Aorta (tissue), 5 donors: ENCODE measurements around the gene CLEC4D. TPM values are rescaled to one million over a fixed set of nuclear protein-coding genes. Genes with fewer than 3 reads are reported as not detected.
"Not testable (repeated sequence)": the region's sequence is repeated elsewhere in the genome, so short reads cannot be mapped to it uniquely, and the experiment has no call there.

Source experiments
- ATAC-seq: fragments of 200-7000 bp; cut with Tn5 transposase; one replicate; pipeline ENCODE4 v1.9.1; 2022; ENCODE audit warnings: moderate library complexity; ENCODE audit not compliant: low FRiP score
- DNase-seq, 2 donors: peaks; one replicate each; pipeline ENCODE4 v3.0.0-alpha.2; 2020
- H3K27ac ChIP-seq, 2 donors: one replicate each; pipeline ENCODE4 v1.5.1; 2013; ENCODE audit warnings: low read length in 2 of 2, mild to moderate bottlenecking in 2 of 2, moderate library complexity in 2 of 2, control low read depth in 1 of 2, inconsistent platforms in 1 of 2, low read depth in 1 of 2
- H3K27me3 ChIP-seq, 2 donors: one replicate each; pipeline ENCODE4 v1.6.1; 2013; ENCODE audit warnings: control low read depth in 1 of 2, low read length in 1 of 2, mild to moderate bottlenecking in 1 of 2, moderate library complexity in 1 of 2; ENCODE audit not compliant: insufficient read depth in 2 of 2, control insufficient read depth in 1 of 2
- H3K36me3 ChIP-seq, 2 donors: one replicate each; pipeline ENCODE4 v1.6.1; 2013; ENCODE audit warnings: control low read depth in 1 of 2, low read length in 1 of 2, mild to moderate bottlenecking in 1 of 2; ENCODE audit not compliant: insufficient read depth in 2 of 2, control insufficient read depth in 1 of 2
- H3K4me1 ChIP-seq, 2 donors: one replicate each; pipeline ENCODE4 v1.6.1; 2013; ENCODE audit warnings: low read length in 2 of 2, control low read depth in 1 of 2, mild to moderate bottlenecking in 1 of 2, moderate library complexity in 1 of 2; ENCODE audit not compliant: insufficient read depth in 2 of 2, control insufficient read depth in 1 of 2
- H3K4me3 ChIP-seq, 2 donors: one replicate each; pipeline ENCODE4 v1.5.1; 2013; ENCODE audit warnings: low read length in 2 of 2, control low read depth in 1 of 2, mild to moderate bottlenecking in 1 of 2
- H3K9me3 ChIP-seq: one replicate; pipeline ENCODE4 v1.6.1; 2013; ENCODE audit warnings: mild to moderate bottlenecking, low read length; ENCODE audit not compliant: control insufficient read depth
- WGBS, 2 donors: extraction: QIAGEN DNeasy Blood & Tissue Kit; methylation state at CpG; one replicate each; pipeline ENCODE4 v1.1.7; 2013; 5-methylcytosine and 5-hydroxymethylcytosine counted together
- intact Hi-C, 2 donors: fragments of 100-400 bp; cut with DNase I; formaldehyde crosslinking; loops; one replicate each; pipeline versions ENCODE4 v1.14.2 to v1.15.0; 2022
- polyA plus RNA-seq, 2 donors: library from polyadenylated mRNA; stranded (reverse); fragments of 200-250 nt; gene quantifications; one replicate each; pipeline ENCODE4 v1.2.3, GENCODE V29; 2013
- total RNA-seq, 2 donors: library from RNA; stranded (reverse); fragmentation: NEBNext Ultra II Directional; extraction: Animal tissue kit (Norgen Biotek cat#: 25700); gene quantifications; one replicate each; pipeline ENCODE4 v1.2.1, GENCODE V29; 2021
- donor health status: healthy with polysubstance abuse.
- donor health status: Bipolar disorder and iron deficiency.
- donor health status: DM: no; HTN: no; CAD: no.
- donor health status: DM: no; HTN: no; CAD: no.
- donor health status: DM: yes; HTN: yes; CAD: no.

CLEC4D gene
- total and polyA plus RNA-seq, 4 donors = 0.10 to 2.0 (median 1.4) TPM; not detected in 1

DNA sequence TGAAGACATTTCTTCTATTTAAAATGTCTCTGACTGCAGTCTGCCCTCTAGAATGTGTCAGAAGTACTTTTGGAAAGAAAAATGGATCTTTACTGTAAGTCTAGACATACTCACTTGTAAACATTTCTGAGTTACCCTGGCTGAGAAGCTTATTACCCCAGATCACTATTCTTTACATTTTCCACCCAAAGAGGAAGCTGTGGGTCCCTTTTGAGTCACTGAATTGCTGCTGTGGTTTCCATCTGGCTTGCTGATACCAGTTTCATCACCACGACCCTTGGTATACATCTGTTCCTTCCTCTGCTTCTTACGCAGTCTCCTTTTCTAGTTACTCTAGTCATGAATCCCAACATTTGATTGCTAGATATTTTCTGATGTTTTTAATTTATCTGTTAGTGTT lies 20.2 kb upstream of the CLEC4D start:
- Histone ChIP-seq H3K27ac (no peak overlapping the region), H3K9me3 (no peaks in the 10 kb centered on the region), H3K4me1 (no peaks in the 10 kb centered on the region), H3K4me3 (no peak overlapping the region), H3K27me3 (no peaks in the 10 kb centered on the region), H3K36me3 (no peaks in the 10 kb centered on the region)
- 39 to 43% methylated on average over 2 of the region's 2 CpGs for WGBS, 2 donors
- ATAC-seq (no peak), DNase-seq (no peak)
- intact Hi-C loops = no loop called here

DNA sequence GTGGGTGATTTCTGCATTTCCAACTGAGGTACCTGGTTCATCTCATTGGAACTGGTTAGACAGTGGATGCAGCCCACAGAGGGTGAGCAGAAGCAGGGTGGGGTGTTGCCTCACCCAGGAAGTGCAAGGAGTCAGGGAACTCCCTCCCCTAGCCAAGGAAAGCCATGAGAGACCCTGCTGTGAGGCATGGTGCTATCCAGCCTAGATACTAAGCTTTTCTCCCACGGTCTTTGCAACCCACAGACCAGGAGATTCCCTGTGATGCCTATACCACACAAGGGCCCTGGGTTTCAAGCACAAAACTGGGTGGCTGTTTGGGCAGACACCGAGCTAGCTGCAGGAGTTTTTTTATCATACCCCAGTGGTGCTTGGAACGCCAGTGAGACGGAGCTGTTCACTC lies 17.6 kb upstream of the CLEC4D start:
- H3K4me3 ChIP-seq, DNase-seq, H3K27ac ChIP-seq, H3K36me3 ChIP-seq, H3K9me3 ChIP-seq, H3K4me1 ChIP-seq, H3K27me3 ChIP-seq, ATAC-seq, intact Hi-C loops: not testable (repeated sequence)
- WGBS, 2 donors = 77 to 86% methylated on average over 4 of the region's 4 CpGs

DNA sequence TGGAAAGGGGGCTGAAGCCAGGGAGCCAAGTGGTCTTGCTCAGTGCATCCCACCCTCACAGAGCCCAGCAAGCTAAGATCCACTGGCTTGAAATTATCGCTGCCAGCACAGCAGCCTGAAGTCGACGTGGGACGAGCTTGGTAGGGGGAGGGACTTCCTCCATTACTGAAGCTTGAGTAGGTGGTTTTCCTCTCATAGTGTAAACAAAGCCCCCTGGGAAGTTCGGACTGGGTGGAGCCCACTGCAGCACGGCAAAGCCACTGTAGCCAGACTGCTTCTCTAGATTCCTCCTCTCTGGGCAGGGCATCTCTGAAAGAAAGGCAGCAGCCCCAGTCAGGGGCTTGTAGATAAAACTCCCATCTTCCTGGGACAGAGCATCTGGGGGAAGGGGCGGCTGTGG lies 17.2 kb upstream of the CLEC4D start:
- H3K4me1 ChIP-seq, H3K36me3 ChIP-seq, H3K9me3 ChIP-seq, H3K4me3 ChIP-seq, DNase-seq, ATAC-seq, H3K27ac ChIP-seq, H3K27me3 ChIP-seq, intact Hi-C loops: not testable (repeated sequence)
- 56 to 59% methylated on average over 7 of the region's 7 CpGs for WGBS, 2 donors

DNA sequence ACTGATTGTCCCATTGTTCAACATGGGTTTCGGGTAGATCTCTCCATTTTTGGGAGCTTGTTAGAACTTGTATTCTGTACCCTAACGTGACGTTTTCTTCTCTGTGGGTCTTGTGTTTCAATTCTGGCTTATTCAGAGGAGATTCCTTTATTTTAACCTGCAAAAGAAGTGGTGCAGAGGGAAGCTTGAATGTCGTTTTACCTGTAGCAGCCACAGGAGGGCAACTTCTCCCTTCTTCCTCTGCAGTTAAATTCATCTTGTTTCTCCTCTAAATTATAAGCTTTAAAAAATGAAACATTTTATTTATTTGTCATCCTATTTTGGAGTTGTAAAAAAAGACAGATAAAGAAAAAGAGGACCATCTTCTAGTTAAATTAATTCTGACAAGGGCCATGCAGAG lies 13.7 kb upstream of the CLEC4D start:
- no peak overlapping the region for H3K4me3 ChIP-seq
- 35 to 40% methylated on average over 4 of the region's 4 CpGs for WGBS, 2 donors
- no peaks in the 10 kb centered on the region for H3K27me3 ChIP-seq
- DNase-seq (no peak), ATAC-seq (no peak)
- intact Hi-C loops = no loop called here
- no peaks in the 10 kb centered on the region for H3K36me3 ChIP-seq
- no peaks in the 10 kb centered on the region for H3K4me1 ChIP-seq
- no peak overlapping the region for H3K27ac ChIP-seq
- H3K9me3 ChIP-seq = no peaks in the 10 kb centered on the region

DNA sequence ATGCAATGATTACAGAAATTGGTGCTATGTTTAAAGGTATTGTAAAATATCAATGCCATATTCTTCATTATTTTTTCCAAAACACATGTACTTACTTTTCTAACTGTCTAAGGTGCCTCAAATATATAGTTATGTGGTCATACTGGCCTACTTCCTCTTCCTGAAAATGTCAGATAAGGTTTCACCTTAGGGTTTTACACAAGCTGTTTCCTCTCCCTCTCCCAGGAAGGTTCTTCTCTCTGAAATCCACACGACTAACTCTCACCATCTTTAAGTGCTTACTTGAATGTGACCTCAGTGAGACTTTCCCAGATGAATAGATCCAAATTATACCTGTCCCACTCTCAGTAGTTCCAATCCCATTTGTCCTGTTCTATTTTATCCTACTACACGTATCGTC lies 11.6 kb upstream of the CLEC4D start:
- no peaks in the 10 kb centered on the region for H3K36me3 ChIP-seq
- no peak overlapping the region for H3K27ac ChIP-seq
- no peaks in the 10 kb centered on the region for H3K9me3 ChIP-seq
- H3K27me3 ChIP-seq = no peaks in the 10 kb centered on the region
- ATAC-seq = no peak
- H3K4me1 ChIP-seq = no peaks in the 10 kb centered on the region
- intact Hi-C loops = no loop called here
- no peak for DNase-seq
- H3K4me3 ChIP-seq = no peak overlapping the region
- 69 to 71% methylated on average over 3 of the region's 3 CpGs for WGBS, 2 donors

DNA sequence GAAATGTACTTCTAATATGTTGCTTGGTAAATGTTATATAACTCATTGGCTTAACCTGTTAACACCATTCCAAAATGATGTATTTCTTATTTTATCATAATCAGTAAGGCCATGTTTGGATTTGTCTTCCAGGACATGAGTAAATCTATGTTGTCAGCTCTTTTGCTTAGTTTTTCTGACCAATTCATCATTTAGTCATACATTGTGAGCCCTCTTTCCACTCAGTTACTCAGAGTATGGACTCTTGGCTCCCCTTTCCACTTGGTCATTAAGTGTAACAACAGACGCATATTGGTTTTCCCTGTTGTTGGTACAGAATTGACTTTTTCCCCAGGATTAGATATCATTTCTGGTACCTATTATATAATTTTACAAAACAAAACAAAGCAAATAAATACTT lies 9.0 kb upstream of the CLEC4D start:
- Histone ChIP-seq H3K9me3 (no peaks in the 10 kb centered on the region), H3K27me3 (peaks cover 0 to 2% of the 10 kb centered on the region in 2 donors), H3K4me1 (no peaks in the 10 kb centered on the region), H3K4me3 (no peak overlapping the region), H3K36me3 (no peaks in the 10 kb centered on the region), H3K27ac (no peak overlapping the region)
- intact Hi-C loops = no loop called here
- WGBS, 2 donors = 36 to 45% methylated on average over 1 of the region's 1 CpG
- no peak for ATAC-seq
- DNase-seq = no peak

DNA sequence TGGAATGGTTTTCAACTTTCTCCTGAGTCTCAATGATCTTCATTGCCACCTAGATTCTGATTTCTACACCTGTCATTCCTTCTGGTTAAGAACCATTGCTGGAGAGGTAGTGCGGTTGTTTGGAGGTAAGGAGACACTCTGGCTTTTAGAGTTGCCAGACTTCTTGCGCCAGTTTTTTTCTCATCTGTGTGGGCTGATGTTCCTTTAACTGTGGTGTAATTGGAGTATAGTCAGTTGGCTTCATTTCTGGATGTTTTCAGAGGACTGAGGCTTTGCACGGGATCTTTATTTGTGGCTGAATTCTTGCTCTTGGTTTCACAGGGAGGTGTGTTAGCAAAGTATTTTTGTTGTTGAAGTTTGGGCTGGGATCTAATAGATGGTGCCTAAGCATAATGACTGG lies 5.7 kb upstream of the CLEC4D start:
- H3K4me3 ChIP-seq = no peak overlapping the region
- intact Hi-C loops = no loop called here
- no peaks in the 10 kb centered on the region for H3K9me3 ChIP-seq
- DNase-seq = no peak
- ATAC-seq = no peak
- peaks cover 0 to 2% of the 10 kb centered on the region in 2 donors for H3K27me3 ChIP-seq
- no peaks in the 10 kb centered on the region for H3K4me1 ChIP-seq
- 67% methylated on average over 3 of the region's 3 CpGs for WGBS, 2 donors
- no peak overlapping the region for H3K27ac ChIP-seq
- no peaks in the 10 kb centered on the region for H3K36me3 ChIP-seq

DNA sequence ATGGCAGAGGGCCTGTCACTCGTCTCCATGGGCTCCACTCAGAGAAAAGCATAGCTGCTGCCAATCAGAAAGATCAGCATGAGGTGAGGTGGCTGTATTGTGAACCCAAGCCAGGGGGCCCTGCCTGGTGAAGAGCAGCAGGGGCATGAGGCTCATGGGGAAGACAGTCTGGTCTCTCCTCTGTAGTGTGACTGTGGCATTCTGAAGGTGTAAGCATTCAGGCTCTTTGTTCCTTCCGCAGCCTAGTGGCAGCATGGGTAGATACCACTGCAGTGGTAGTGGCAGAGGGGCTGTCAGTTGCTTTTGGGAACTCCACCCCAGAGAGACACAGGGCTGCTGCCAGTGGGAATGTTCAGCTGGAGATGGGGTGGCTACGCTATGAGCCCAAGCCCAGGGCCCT lies 5.1 kb upstream of the CLEC4D start:
- 56 to 59% methylated on average over 3 of the region's 3 CpGs for WGBS, 2 donors
- Histone ChIP-seq H3K27ac (no peak overlapping the region), H3K9me3 (no peaks in the 10 kb centered on the region), H3K4me1 (no peaks in the 10 kb centered on the region), H3K4me3 (no peak overlapping the region), H3K36me3 (no peaks in the 10 kb centered on the region), H3K27me3 (peaks cover 0 to 2% of the 10 kb centered on the region in 2 donors)
- intact Hi-C loops = no loop called here
- DNase-seq (no peak), ATAC-seq (no peak)

DNA sequence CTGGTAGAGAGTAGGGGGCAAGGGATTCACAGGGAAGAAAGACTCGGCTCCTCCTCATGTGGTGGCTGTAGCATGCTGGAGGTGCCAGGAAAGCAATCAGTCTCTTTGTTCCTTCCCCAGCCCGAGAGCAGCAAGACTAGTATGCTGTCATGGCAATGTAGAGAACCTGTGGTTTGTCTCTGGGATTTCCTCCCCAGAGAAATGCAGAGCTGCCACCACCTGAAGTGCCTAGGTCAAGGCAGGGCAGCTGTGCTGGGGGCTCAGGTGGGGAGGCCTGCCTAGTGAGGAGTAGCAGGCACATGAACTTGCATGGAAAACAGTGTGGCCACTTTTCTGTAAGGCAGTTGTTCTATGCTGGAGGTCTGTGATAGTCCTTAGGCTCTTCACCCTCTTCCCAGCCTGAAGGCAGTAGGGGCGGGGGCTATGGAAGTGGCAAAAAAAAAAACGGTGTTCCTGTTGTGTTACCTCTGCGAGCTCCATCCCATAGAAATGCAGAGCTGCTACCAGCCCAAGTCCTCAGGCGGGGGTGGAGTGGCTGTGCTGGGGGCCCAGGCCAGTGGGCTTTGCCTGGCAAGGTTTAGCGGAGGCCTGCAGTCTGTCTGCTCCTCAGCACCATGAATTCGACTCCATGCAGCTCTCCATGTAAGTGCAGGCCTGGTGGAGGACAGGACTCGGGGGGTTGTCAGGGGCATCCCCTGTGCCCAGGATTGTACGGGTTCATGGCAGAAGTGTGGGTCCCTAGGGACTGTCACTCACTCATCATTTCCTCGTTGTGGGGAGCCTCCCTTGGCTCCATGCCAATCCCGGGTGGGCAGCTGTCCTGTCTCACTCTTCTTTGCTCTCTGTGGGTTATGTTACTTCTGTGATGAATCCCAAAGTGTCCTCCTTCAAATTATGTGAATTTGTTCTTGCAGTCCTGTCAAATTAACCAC lies 4.1 kb upstream of the CLEC4D start:
- DNase-seq (peak in 1 of 2 donors; percentile 63), ATAC-seq (peak; percentile 19)
- intact Hi-C loops = no loop called here
- H3K36me3 ChIP-seq = no peaks in the 10 kb centered on the region
- no peaks in the 10 kb centered on the region for H3K9me3 ChIP-seq
- H3K27me3 ChIP-seq = peaks cover 0 to 2% of the 10 kb centered on the region in 2 donors
- no peaks in the 10 kb centered on the region for H3K4me1 ChIP-seq
- no peak overlapping the region for H3K4me3 ChIP-seq
- no peak overlapping the region for H3K27ac ChIP-seq
- 57 to 60% methylated on average over 12 of the region's 12 CpGs for WGBS, 2 donors
